22Rv1 (cell line): Measurements from ENCODE around the gene ST6GALNAC2.

ENCODE experiments used
- H3K27ac ChIP-seq: fragments of 450-650 bp; 2 replicates; pipeline ENCODE4 v1.5.1; 2017
- ZFX ChIP-seq: fragments of 450-650 bp; IDR thresholded peaks from 2 replicates; pipeline ENCODE4 v1.6.1; 2017; ENCODE audit warnings: antibody characterized with exemption, borderline replicate concordance
- TF ChIP-seq, protein P1 (sequence below): fragments of 450-650 bp; IDR thresholded peaks from 2 replicates; pipeline ENCODE4 v1.5.1; 2017; ENCODE audit warnings: mild to moderate bottlenecking

ST6GALNAC2 gene

DNA sequence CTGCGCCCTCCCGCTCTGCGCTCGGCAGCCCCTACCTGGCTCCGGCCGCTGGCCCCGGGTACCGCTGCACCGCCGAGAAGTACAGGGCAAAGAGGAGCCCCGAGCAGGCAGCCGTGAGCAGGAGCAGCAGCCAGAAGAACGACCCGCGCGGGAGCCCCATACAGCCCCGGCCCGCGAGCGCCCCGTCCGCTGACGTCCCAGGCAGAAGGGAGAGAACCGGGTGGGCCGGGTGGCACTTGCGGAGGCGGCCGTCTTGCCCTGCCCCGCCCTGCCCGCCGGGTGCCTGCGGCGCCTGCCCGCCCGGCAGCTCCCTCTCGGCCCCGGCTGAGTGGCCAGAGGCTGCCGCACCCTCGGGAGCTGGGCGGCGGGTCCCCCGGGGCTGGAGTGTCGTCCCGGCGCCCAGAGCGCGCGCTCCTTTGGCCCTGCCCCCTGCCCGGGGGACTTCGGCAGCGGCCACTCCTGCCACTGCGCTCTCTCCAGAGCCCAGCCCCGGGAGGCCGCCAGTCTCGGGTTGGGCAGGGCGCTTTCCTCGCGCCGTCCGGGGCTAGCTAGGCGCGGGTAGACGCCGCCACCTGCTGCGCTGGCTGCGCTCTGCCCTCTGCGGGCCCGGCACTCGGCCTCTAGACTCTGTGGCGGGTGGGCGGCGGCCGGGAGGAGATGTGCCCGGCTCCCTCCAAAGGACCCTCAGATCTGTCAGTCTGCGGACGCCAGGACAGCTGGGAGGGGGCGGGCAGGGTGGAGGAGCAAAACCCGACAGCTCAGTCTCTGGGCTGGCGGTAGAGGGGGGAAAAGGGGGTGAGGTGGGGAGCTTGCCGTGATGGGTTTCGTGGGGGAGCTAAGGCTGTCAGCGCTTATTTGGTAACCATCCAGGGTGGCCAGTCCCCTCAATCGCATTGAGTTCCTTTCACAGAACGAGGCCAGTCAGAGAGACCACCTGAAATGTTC lies at the start of gene ST6GALNAC2:
ST6GALNAC2 (minus strand) TSS at position 212 of the 945 bp plus-strand sequence; CDS start at position 160, 52 bp downstream.
- TF ChIP-seq, protein P1, sequence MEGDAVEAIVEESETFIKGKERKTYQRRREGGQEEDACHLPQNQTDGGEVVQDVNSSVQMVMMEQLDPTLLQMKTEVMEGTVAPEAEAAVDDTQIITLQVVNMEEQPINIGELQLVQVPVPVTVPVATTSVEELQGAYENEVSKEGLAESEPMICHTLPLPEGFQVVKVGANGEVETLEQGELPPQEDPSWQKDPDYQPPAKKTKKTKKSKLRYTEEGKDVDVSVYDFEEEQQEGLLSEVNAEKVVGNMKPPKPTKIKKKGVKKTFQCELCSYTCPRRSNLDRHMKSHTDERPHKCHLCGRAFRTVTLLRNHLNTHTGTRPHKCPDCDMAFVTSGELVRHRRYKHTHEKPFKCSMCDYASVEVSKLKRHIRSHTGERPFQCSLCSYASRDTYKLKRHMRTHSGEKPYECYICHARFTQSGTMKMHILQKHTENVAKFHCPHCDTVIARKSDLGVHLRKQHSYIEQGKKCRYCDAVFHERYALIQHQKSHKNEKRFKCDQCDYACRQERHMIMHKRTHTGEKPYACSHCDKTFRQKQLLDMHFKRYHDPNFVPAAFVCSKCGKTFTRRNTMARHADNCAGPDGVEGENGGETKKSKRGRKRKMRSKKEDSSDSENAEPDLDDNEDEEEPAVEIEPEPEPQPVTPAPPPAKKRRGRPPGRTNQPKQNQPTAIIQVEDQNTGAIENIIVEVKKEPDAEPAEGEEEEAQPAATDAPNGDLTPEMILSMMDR = peak; percentile 52; the same call in 1 of the 2 replicates
- no peak for TF ChIP-seq ZFX
- peak within 1 kb of the TSS; percentile 29 for H3K27ac ChIP-seq

DNA sequence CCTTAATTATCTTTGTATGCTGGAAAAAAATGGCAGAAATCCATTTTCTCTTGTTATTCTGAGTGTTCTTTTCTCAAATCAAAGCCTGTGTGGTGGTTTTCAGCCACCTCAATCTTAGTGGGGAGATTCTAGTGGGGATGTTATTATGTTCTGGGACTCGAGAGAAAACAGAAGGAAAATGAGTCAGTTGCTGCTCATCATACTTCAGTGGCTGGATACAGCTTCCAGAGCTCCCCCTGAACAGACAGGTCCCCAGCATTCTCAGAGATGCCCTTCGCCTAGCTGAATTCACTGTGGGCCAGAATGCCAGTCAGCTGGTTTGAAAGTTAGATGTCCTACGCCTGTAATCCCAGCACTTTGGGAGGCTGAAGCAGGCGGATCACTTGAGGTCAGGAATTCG lies 49.4 kb upstream of the ST6GALNAC2 start:
- no peak overlapping the region for H3K27ac ChIP-seq

DNA sequence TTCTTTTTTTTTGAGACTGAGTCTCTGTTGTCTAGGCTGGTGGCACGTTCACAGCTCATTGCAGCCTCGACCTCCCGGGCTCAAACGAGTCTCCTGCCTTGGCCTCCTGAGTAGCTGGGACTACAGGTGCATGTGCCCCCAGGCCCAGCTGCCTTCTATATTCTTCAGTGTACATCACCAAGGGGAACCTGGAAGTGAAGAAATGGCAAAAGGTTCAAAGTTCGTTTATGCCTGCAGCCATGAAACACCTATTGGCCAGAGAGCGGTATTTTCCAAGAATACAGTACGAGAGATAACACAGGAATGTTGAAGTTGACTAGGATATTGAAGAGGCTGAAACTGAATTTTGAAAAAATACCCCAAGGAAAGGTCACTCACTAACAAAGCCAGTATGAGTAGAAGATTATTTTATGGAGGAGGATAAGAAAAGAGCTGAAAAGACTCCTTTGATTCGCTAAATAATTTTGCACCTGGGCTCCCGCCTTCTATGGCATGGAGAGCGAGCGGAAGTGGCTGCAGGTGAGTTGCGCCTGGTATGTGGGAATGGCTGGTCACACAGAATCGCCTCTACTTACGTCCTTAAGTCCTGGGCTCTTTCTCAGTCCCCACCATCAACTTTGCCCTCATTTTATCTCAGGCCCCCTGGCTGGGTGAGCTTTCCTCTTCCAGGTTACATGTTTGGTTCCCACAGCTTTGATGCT lies 48.1 kb upstream of the ST6GALNAC2 start:
- no peak overlapping the region for H3K27ac ChIP-seq
- TF ChIP-seq ZFX = no peak
- TF ChIP-seq, protein P1 = no peak

More for the DNA sequence above, 49.4 kb upstream of the ST6GALNAC2 start:
- no peak for TF ChIP-seq ZFX
- TF ChIP-seq, protein P1 = no peak

DNA sequence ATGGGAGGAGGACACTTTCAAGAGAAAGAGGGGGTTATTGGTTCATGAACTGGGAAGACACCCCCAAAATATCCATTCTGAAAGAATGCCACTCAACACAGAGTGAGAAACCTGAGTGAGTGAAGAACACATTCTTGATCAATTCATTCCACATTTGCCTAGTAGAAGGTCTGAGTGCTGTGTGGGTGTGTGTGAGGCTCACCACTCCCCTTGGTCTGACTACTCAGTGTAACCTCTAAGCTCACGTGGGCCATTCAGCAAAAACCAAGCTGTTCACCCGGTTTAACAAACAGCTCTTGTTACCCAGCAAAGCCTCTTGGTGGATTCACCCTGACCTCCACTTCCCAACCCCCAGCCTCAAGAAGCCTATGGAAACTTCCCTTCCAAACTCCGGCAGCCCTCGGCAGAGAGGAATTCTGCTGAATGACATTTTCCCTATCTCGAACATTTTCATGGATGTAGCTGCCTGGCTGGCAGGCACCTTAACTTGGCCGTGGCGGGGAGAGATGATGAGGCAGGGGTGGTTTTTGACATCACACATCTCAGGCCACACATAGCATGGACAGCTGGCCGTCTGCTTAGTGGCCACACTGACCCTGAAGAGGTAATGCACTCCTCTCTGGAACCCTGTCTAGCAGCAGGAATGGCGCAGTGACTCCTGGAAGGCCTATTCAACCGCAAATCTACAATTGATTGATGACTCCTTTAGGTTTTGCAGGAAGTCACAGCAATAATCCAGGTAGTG lies 46.3 kb upstream of the ST6GALNAC2 start:
- no peak overlapping the region for H3K27ac ChIP-seq
- TF ChIP-seq ZFX = no peak
- TF ChIP-seq, protein P1 = no peak

DNA sequence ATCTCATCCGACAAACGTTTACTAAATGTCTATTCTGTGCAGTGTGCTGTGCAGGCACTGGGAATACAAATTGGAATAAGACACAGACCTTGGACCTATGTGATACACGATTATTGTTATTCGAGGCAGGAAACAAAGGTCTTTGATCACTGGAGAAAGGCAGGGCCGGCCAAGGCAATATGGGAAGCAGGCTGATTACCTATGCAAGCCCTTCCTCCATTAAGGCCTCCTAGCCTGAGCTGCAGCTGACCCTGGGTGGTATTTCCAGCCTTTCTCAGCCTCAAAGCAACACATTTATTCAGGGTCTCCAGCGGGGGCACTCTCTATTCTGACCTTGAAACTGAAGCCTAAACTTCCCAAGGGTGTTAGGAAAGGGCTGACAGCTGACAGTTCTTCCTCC lies 44.5 kb upstream of the ST6GALNAC2 start:
- TF ChIP-seq, protein P1 = no peak
- TF ChIP-seq ZFX = no peak
- H3K27ac ChIP-seq = no peak overlapping the region

DNA sequence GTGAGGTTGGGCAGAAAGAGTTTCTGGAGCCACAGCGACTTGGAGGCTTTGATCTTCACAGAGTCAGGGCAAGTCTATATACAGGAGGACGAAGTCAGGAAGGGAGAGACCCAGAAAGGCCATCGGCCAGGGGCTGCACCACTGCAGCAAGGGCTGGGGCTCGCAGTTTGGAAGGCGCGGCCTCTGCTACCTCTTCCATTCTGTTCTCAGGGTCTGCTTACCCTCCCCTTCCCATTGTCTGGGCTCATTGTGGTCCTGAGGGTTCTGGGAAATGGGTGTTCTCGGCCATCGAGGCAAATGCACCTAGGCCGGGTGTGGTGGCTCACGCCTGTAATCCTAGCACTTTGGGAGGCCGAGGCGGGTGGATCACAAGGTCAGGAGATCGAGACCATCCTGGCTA lies 41.9 kb upstream of the ST6GALNAC2 start:
- no peak overlapping the region for H3K27ac ChIP-seq
- TF ChIP-seq, protein P1 = no peak
- no peak for TF ChIP-seq ZFX
